Astrocyte of the hippocampus (primary cell): ENCODE data around the gene AXL.

Experiments used
- DNase-seq: peaks from one replicate; pipeline ENCODE4 v3.0.0; 2011; ENCODE audit warnings: low read depth, low spot score

Gene AXL

GRCh38 chr19:41308450-41309179, 89.6 kb downstream of the AXL start:
- peak; percentile 96 for DNase-seq

DNA sequence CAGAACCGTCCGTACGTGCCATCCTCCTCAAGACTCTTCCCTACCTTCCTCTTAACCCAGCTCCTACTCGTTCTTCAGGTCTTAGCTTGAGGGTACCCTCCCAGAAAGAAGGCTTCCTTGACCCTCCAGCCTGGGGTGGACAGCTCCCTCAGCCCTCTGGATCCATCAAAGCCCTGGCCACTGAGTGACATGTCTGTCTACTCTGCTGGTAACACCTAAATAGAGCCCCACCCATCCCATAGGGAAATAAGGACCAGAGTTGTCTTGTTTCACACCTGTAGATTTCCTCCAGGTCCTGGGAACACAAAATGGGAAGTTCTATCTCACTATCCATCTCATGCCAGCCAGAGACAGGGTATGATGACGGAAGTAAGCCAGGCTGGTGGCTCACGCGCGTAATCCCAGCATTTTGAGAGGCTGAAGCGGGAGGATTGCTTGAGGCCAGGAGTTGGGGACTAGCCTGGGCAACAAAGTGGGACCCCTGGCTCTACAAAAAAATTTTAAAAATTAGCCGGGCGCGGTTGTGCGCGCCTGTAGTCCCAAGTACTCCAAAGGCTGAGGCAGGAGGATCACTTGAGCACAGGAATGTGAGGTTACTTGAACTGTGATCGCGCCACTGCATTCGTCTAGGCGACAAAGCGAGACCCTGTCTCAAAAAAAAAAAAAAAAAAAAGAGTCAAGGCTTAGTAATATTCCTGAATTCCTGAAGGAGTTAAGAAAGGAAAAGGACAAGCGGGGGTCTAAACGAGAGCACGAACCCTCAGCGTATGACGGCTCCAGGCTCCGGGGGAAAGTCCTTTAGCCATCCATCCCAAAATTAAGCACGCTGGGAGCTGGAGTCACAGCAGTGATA, 90.4 kb downstream of the AXL start:
- DNase-seq: peak; percentile 22

- DNase-seq: peak; percentile 94
These were observed 91.2 kb downstream of the AXL start, which contains the start of gene CCDC97 for GRCh38 chr19:41310033-41310831. CCDC97 (plus strand) TSS chr19:41310172; CDS start chr19:41310311, 139 bp downstream.

- DNase-seq: no peak
These were observed 92.0 kb downstream of the AXL start for GRCh38 chr19:41311072-41311471.
